NCI-H1436 (cell line): ENCODE measurements around the gene LIPE.

Experiments used
- DNase-seq: peaks from one replicate; lab custom pipeline; 2025; lab: John Stamatoyannopoulos, UW

LIPE gene

GRCh38 chr19:42380155-42380554, 47.0 kb downstream of the LIPE start:
- DNase-seq: no peak

GRCh38 chr19:42378225-42379215, 48.7 kb downstream of the LIPE start:
- DNase-seq: no peak

GRCh38 chr19:42376177-42376555, 51.0 kb downstream of the LIPE start:
- no peak for DNase-seq

GRCh38 chr19:42375415-42376176, 51.6 kb downstream of the LIPE start:
- no peak for DNase-seq

GRCh38 chr19:42374826-42375376, 52.3 kb downstream of the LIPE start:
- DNase-seq: no peak

GRCh38 chr19:42370626-42371175, 56.5 kb downstream of the LIPE start:
- DNase-seq: no peak

GRCh38 chr19:42370068-42370520, 57.1 kb downstream of the LIPE start:
- no peak for DNase-seq

GRCh38 chr19:42369433-42370067, 57.6 kb downstream of the LIPE start:
- DNase-seq: no peak

- DNase-seq: no peak
Measured at GRCh38 chr19:42368765-42369164, 58.4 kb downstream of the LIPE start.

- no peak for DNase-seq
Measured at GRCh38 chr19:42368360-42368759, 58.8 kb downstream of the LIPE start.

- DNase-seq: no peak
Measured at GRCh38 chr19:42367929-42368328, 59.3 kb downstream of the LIPE start.

- DNase-seq: no peak
Measured at GRCh38 chr19:42366673-42367072, 60.5 kb downstream of the LIPE start.

GRCh38 chr19:42363614-42364346, 63.4 kb downstream of the LIPE start:
- DNase-seq: no peak

- DNase-seq: no peak
Measured at GRCh38 chr19:42362891-42363440, 64.2 kb downstream of the LIPE start.

GRCh38 chr19:42362342-42362741, 64.8 kb downstream of the LIPE start:
- no peak for DNase-seq

GRCh38 chr19:42361545-42361910, 65.7 kb downstream of the LIPE start:
- DNase-seq: no peak

GRCh38 chr19:42360787-42361544, 66.2 kb downstream of the LIPE start:
- DNase-seq: no peak

- DNase-seq: no peak
Measured at GRCh38 chr19:42357290-42357689, 69.9 kb downstream of the LIPE start.

GRCh38 chr19:42356686-42357085, 70.5 kb downstream of the LIPE start:
- DNase-seq: no peak

- no peak for DNase-seq
Measured at GRCh38 chr19:42355896-42356295, 71.3 kb downstream of the LIPE start.
